Stomach (tissue), 4 donors: ENCODE results near the gene ZNF423.

Experiments
- CTCF ChIP-seq, 7 experiments: fragments of 450-650 bp in 4 of 7; fragments of 200-600 bp in 3 of 7; sonication (generic) in 3 of 7; IDR thresholded peaks; one replicate each; pipeline ENCODE4 v1.5.1; 2016 to 2019; ENCODE audit warnings: antibody characterized with exemption in 7 of 7, control low read depth in 2 of 7, mild to moderate bottlenecking in 1 of 7
- EP300 ChIP-seq: sonication (generic); formaldehyde crosslinking; IDR thresholded peaks from one replicate; pipeline ENCODE4 v1.6.1; 2017; ENCODE audit warnings: antibody characterized with exemption
- POLR2A ChIP-seq, 4 donors: fragments of 450-650 bp; IDR thresholded peaks; one replicate each; pipeline ENCODE4 v1.6.1; 2016; ENCODE audit warnings: antibody characterized with exemption in 4 of 4, control low read depth in 2 of 4, mild to moderate bottlenecking in 1 of 4, moderate library complexity in 1 of 4
- POLR2AphosphoS5 ChIP-seq, 3 donors: sonication (generic); formaldehyde crosslinking; IDR thresholded peaks; one replicate each; pipeline ENCODE4 v1.6.1; 2016; ENCODE audit warnings: antibody characterized with exemption in 3 of 3

DNA sequence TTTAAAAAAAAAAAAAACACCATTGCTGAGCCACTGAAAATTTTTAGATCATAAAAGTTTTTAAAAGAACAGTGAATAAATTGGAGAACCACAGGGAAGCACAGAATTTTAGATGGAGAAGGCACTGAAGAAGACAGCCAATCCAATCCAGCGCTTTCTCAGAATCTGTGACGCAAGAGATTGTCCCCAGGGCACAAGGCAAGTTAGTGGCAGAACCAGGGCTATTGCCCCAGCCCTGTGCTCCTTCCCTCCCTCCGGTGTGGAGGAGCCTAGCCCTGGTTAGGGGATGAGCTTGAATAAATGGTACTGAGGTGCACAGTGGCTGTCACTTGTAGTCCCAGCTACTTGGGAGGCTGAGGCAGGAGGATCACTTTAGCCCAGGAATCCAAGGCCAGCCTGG is 108.3 kb downstream of the ZNF423 start:
- TF ChIP-seq CTCF (IDR thresholded peaks at IDR 0.05), result no peak
- no peak for TF ChIP-seq POLR2A (IDR thresholded peaks at IDR 0.05)
- TF ChIP-seq POLR2AphosphoS5 (IDR thresholded peaks at IDR 0.05), result no peak
- no peak for TF ChIP-seq EP300
